Activated CD4-positive, alpha-beta T cell treated with anti-CD3 and anti-CD28 coated beads, Interleukin-2, amount 10 ng/mL, durations not matched to agents 24 days and 14 days (primary cell): ENCODE results near the gene PRPF6. TPM values are rescaled to one million over a fixed set of nuclear protein-coding genes. Genes with fewer than 3 reads are reported as not detected.
A peak's percentile ranks its signal among the peaks of the same experiment; 100 is the strongest.

Source experiments
- DNase-seq: peaks from one replicate; pipeline ENCODE4 v3.0.0; 2022
- H3K27ac Mint-ChIP-seq: one replicate; pipeline ENCODE4 v1.8.0; 2022; ENCODE audit warnings: mild to moderate bottlenecking, mixed read lengths
- H3K27me3 Mint-ChIP-seq: one replicate; pipeline ENCODE4 v1.8.0; 2022; ENCODE audit warnings: mixed read lengths
- H3K36me3 Mint-ChIP-seq: one replicate; pipeline ENCODE4 v1.8.0; 2022; ENCODE audit warnings: low read depth, mild to moderate bottlenecking, mixed read lengths
- H3K4me1 Mint-ChIP-seq: one replicate; pipeline ENCODE4 v1.8.0; 2021; ENCODE audit warnings: mixed read lengths
- H3K4me3 Mint-ChIP-seq: one replicate; pipeline ENCODE4 v1.8.0; 2022; ENCODE audit warnings: mild to moderate bottlenecking, moderate library complexity, mixed read lengths
- H3K9me3 Mint-ChIP-seq: one replicate; pipeline ENCODE4 v1.8.0; 2021; ENCODE audit warnings: mixed read lengths
- intact Hi-C: fragments of 100-400 bp; cut with micrococcal nuclease; formaldehyde crosslinking; loops from one replicate; pipeline ENCODE4 v1.15.1; 2023
- total RNA-seq: library from RNA; stranded (reverse); gene quantifications from 2 replicates; pipeline ENCODE4 v1.2.3, GENCODE V29; 2022

PRPF6 gene
- total RNA-seq, 1 donor from 2014 or later: 79.5 TPM

DNA sequence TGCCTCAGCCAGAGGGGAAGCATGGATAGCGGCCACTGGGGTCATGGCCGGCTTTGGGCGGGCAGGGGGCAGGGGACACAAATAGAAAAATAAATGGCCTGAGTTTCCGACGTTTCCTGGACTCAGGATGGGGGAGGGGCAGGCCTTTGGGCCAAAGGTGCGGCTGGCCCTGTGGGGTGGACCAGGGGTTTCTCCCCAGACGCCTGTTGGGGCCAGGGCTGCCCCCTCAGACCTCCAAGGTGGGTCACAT, 75.6 kb downstream of the PRPF6 start:
- Mint-ChIP-seq H3K27ac (no peak overlapping the region), H3K36me3 (no peaks in the 10 kb centered on the region), H3K4me1 (peaks cover 25% of the 10 kb centered on the region), H3K4me3 (no peak overlapping the region), H3K27me3 (peaks cover 4% of the 10 kb centered on the region), H3K9me3 (no peaks in the 10 kb centered on the region)
- DNase-seq: no peak
- intact Hi-C loops: loop anchor here (2.0 kb wide), 1 partner anchor 18 kb away; no protein-coding TSS in a partner anchor

DNA sequence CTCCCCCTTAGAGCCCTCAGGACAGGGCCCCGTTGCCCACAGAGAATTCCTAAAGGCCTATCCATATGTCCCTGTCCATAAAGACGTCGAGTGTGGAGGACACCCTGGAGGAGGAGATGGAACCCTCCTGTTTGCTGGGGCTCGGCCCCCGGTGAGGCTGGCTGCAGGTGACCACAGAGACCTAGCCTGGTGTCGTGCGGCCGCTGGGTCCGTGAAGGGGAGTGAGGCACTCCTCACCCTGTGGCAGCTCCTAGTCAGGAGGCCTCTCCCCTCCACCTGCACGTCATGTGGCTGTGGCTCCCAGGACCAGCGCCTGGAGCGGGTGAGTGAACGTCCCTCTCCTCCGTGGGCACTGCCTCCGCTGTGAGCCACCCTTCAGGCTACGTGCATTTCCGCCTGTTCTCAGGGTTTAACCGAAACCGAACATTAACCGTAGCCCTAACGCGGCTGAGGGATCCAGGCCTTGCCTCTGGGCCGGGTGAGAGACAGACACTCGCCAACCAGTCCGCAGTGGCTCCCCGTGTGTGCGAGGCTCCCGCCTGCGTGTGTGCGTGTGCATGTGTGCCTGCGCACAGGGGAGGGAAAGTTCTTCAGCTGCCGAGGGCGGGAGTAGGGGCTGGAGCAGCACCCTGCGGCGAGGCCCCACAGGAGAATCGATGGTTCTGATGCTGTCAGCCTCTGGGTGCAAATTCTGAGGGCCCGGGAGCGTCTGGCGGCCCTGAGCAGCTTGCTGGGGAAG, 76.1 kb downstream of the PRPF6 start:
- H3K36me3 Mint-ChIP-seq: no peaks in the 10 kb centered on the region
- H3K27me3 Mint-ChIP-seq: no peaks in the 10 kb centered on the region
- H3K27ac Mint-ChIP-seq: peak overlapping the region; percentile 87
- intact Hi-C loops: loop anchor here (2.0 kb wide), 1 partner anchor 18 kb away; no protein-coding TSS in a partner anchor
- DNase-seq: peak; percentile 82
- peak overlapping the region; percentile 80 for H3K4me3 Mint-ChIP-seq
- peaks cover 28% of the 10 kb centered on the region for H3K4me1 Mint-ChIP-seq
- no peaks in the 10 kb centered on the region for H3K9me3 Mint-ChIP-seq

DNA sequence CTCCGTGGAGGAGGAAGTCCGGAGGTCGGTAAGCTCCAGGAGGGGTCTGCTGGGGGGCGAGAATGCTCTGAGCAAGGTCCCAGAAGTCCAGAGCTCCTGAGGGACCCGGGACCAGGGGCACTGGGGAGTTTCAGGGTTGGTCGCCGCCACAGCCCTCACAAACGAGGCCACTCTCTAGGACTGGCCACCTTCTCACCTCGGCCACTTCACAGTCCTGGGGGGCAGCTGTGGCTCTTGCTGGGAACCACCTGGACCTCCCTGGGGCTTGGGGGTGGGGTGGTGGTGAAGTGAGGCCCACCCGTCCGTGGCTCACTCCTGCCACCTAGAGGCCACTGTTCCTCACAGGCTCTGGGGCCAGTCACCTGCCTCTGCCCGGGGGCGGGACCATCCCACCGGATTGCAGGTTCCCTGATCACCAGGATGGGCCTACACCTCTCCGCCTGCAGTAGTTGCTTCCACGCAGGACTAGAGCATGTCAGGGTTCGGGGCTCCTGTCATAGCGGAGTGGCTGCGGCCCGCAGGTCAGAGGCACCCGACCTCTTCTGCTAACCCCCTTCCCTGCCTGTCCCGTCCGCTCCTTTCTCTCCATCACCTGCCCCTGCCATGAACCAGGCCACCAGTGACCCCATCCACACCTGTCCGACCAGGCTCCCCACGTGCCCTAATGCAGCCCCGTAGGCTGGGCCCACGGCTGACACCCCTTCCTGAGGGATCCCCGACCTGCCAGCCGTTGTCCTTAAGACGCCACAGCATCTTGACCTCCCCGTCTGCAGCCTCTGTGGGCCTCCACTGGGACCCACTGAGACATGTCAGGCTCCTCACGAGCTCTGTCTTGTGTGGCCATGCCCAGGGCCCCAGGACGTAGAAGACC, 76.9 kb downstream of the PRPF6 start:
- H3K27me3 Mint-ChIP-seq: no peaks in the 10 kb centered on the region
- intact Hi-C loops: loop anchor here (2.0 kb wide), 1 partner anchor 19 kb away; no protein-coding TSS in a partner anchor
- H3K9me3 Mint-ChIP-seq: no peaks in the 10 kb centered on the region
- peak; percentile 95 for DNase-seq
- H3K36me3 Mint-ChIP-seq: no peaks in the 10 kb centered on the region
- peak overlapping the region; percentile 80 for H3K4me3 Mint-ChIP-seq
- H3K4me1 Mint-ChIP-seq: peaks cover 32% of the 10 kb centered on the region
- H3K27ac Mint-ChIP-seq: peak overlapping the region; percentile 87

DNA sequence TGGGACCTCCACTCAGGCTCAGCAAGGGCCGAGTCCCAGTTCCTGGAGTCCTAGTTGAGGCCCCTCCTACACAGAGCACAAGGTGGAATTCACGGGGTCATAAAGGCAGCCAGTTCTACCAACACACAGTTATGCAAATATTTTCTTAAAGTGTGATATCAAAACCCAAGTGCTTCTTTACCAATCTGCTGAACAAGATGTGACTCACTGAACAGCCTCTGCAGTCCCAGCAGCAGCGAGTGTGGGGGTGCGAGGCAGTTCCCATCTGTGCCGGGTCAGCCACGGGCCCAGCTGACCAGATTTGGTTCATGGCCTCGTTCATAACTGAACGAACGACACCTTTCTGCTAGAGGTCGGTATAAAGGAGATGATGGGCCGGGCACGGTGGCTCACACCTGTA, 77.6 kb downstream of the PRPF6 start:
- Mint-ChIP-seq H3K4me3 (peak overlapping the region; percentile 80), H3K36me3 (no peaks in the 10 kb centered on the region), H3K27me3 (no peaks in the 10 kb centered on the region), H3K27ac (peak overlapping the region; percentile 69), H3K9me3 (no peaks in the 10 kb centered on the region), H3K4me1 (peaks cover 31% of the 10 kb centered on the region)
- intact Hi-C loops: no loop called here
- DNase-seq: no peak

DNA sequence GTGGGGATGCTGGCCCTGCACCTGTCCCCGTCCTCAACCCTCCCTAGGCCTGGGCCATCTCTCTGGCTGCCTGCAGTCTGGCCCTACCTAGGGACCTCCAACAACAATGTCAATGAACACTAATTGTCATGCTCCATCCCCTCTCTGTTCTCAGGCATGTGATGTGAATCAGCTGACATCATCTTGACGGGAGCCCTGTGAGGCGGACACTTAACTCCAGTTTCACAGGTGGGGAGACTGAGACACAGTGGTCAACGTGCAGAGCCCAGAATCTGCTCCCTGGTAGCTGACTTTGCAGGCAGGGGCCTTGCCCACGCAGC, 81.3 kb downstream of the PRPF6 start:
- H3K9me3 Mint-ChIP-seq: no peaks in the 10 kb centered on the region
- H3K4me1 Mint-ChIP-seq: peaks cover 52% of the 10 kb centered on the region
- no peak for DNase-seq
- no peak overlapping the region for H3K27ac Mint-ChIP-seq
- no peaks in the 10 kb centered on the region for H3K27me3 Mint-ChIP-seq
- peak overlapping the region; percentile 95 for H3K4me3 Mint-ChIP-seq
- intact Hi-C loops: loop anchor here (2.0 to 10.0 kb wide), 5 partner anchors 21 to 525 kb away; partner anchors contain the start of genes ABHD16B, ARFRP1, GMEB2 and PTK6
- H3K36me3 Mint-ChIP-seq: peaks cover 5% of the 10 kb centered on the region

DNA sequence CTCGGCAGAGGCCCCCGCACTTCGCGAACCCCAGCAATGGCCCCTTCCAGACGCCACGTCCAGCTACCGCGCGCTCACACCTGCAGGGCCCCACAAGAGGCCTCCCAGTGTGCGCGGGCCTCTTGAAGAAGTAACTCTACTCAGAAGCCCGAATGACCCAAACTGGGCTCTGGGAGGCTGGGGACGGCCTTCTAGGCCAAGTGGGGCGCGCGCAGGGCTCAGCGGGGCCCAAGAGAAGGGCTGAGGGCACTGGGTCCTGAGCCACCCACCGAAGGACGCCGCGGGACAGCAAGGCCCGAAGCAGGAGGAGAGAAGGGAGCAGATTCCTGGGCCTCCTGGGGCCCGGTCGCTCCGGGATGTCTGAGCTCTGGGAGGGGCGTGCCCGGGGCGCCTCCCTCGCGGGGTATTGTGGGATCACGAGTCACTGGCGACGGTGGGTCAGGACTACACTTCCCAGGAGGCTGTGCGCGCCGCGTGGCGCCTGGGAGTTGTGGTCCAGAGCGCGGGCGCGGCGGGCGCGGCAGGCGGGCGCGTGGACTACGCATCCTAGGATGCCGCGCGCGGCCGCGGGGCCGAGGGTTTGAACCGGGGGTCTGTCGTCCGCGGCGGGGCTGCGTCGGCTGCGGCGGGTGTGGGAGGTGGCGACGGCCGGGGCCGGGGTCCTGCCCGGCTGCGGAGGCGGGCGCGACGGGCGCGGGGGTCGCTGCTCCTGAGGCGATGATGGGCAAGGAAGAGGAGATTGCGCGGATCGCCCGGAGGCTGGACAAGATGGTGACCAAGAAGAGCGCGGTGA, 81.9 kb downstream of the PRPF6 start, which contains the start of gene TCEA2:
Gene TCEA2 (plus strand): TSS at position 603 of the 793 bp plus-strand sequence. CDS start 115 bp downstream, at position 718.
- Mint-ChIP-seq H3K36me3 (peaks cover 5% of the 10 kb centered on the region), H3K27ac (peak within 1 kb of the TSS; percentile 91), H3K4me1 (peaks cover 54% of the 10 kb centered on the region), H3K4me3 (peak within 1 kb of the TSS; percentile 95), H3K9me3 (no peaks in the 10 kb centered on the region), H3K27me3 (no peaks in the 10 kb centered on the region)
- intact Hi-C loops: loop anchor here (1.0 to 10.0 kb wide), 7 partner anchors 20 to 525 kb away; partner anchors contain the start of genes ABHD16B, ARFRP1, GMEB2 and PTK6
- peak; percentile 99 for DNase-seq

DNA sequence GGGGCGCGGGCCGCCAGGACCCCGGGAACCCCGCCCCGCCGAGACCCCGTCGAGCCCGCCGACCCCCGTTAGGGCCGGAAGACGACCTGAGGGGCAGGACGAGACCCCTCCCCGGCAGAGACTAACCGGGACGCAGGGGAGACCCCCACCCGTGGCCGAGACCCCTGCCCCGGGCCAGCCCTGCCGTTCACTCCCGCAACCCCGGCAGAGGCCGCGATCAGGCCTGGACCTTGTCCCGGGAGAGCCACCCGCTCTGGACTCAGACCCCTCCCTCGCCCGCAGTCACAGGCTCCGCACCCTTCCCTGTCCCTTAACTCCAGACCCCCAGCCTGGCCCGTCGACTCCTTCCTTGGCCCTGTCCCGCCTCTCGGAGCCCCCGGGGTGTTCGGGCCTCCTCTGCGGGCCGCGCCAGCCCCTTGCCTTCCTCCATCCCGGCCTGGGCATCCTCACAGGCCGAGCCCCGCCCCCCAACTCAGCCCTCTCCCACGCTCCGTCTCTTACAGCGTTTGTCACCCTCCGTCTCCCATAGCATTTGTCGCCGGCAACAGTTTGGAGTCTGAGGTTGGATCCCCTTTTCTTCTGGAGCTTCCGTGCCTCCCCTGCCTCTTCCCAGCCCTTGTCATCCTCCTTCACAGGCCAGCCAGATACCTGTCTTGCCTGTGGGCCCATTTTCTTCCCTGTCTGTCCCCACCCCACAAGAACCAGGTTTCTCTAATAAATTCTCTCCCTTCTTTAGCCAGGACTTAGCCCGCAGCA, 82.6 kb downstream of the PRPF6 start:
- Mint-ChIP-seq H3K4me3 (peak overlapping the region; percentile 95), H3K36me3 (peaks cover 5% of the 10 kb centered on the region), H3K9me3 (no peaks in the 10 kb centered on the region), H3K4me1 (peaks cover 50% of the 10 kb centered on the region), H3K27ac (peak overlapping the region; percentile 91), H3K27me3 (no peaks in the 10 kb centered on the region)
- intact Hi-C loops: loop anchor here (1.0 to 10.0 kb wide), 7 partner anchors 19 to 526 kb away; partner anchors contain the start of genes ABHD16B, ARFRP1, GMEB2 and PTK6
- DNase-seq: peak; percentile 81

DNA sequence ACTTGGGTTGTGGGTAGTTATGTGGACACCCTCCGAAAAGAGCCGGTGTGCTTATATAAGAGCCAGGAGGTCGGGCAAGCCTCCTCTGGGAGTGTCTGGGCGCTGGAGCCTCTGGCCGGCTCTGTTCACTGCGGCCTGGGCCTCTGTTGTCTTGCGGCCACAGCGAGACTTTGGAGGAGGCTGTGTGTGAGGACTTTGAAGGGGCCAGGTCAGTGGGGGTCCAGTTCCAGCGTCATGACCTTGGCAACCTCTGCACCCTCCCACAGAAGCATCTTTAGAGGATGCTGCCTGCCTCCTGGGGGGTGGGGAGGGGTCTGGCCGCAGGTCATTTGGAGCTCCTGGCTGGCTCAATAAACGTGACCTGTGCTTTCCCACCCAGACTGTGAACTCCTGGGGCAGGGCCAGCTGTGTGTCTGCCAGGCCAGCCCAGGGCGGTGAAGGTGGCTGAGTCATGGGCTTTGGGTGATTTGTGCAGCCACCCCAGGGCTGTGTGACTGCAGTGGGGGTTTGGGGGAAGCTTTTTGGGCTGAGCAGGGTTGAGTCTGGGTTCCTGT, 83.3 kb downstream of the PRPF6 start:
- intact Hi-C loops: loop anchor here (5.0 to 10.0 kb wide), 4 partner anchors 199 to 527 kb away; partner anchors contain the start of genes ABHD16B, ARFRP1, GMEB2 and PTK6
- Mint-ChIP-seq H3K27me3 (no peaks in the 10 kb centered on the region), H3K4me3 (peak overlapping the region; percentile 95), H3K9me3 (no peaks in the 10 kb centered on the region), H3K36me3 (peaks cover 5% of the 10 kb centered on the region), H3K27ac (peak overlapping the region; percentile 91), H3K4me1 (peaks cover 47% of the 10 kb centered on the region)
- DNase-seq: no peak

DNA sequence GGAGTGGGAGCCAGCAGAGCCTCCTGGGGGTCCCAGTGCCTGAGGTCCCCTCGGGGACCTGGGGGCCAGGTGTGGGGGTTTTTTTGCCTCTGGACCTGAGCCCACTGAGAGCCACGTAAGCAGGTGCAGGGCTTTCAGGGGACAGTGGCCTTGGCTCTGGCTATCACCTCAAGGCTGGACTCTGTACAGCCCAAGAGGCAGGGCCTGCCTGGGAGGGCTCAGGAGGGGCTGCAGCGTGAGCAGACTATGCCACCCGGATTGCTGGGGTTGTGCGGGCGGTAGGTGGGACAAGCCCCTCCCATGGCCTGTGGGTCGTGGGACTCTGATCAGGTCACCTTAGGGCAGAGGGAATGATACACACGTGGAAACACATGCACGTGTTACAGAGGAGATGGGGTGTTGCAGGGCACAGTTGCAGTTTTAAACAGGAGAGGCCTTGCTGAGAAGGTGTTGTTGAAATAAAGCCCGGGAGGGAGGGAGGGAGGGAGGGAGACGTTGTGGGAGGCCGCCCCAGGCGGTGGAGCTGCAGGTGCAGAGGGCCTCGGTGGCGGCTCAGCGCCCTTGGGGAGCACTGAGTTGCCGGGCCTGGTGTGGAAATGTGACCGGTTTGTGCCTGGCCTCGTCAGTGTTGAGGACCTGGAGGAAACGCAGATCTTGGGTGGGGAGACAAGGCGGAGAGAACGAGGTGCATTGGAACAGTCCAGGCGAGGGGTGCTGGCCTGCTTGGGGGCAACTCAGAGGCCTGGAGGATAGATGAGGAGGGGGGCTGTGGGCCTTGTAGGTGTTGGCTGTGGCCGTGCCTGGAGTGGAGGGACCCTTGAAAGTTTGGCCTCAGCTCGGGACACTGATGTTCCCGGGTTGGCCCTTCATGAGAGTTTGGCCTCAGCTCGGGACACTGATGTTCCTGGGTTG, 84.4 kb downstream of the PRPF6 start:
- no peaks in the 10 kb centered on the region for H3K9me3 Mint-ChIP-seq
- intact Hi-C loops: loop anchor here (10.0 kb wide), 2 partner anchors 201 to 441 kb away; partner anchors contain the start of genes ABHD16B, GMEB2 and TPD52L2
- peak overlapping the region; percentile 88 for H3K27ac Mint-ChIP-seq
- H3K4me3 Mint-ChIP-seq: peak overlapping the region; percentile 76
- H3K36me3 Mint-ChIP-seq: peaks cover 5% of the 10 kb centered on the region
- peaks cover 47% of the 10 kb centered on the region for H3K4me1 Mint-ChIP-seq
- peak; percentile 76 for DNase-seq
- no peaks in the 10 kb centered on the region for H3K27me3 Mint-ChIP-seq

DNA sequence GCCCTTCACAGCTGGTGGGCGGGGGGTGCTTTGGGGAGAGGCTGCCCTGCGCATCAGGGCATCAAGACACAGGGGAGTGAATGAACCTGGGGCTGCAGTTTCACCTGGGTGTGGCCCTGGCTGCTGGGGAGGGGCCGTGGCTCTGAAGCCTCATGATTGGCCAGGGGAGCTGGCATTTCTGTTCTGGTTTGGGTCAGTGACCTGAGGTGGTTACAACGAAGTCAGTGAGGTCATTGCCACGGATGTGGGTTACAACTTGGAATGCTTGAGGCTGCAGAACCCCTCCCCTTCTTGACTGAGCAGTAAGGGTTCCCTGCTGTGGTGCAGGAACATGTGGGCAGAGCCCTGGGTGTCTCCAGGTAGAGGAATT, 85.0 kb downstream of the PRPF6 start:
- peaks cover 47% of the 10 kb centered on the region for H3K4me1 Mint-ChIP-seq
- H3K36me3 Mint-ChIP-seq: peaks cover 5% of the 10 kb centered on the region
- no peaks in the 10 kb centered on the region for H3K27me3 Mint-ChIP-seq
- H3K27ac Mint-ChIP-seq: peak overlapping the region; percentile 88
- intact Hi-C loops: loop anchor here (1.0 to 10.0 kb wide), 3 partner anchors 13 to 441 kb away; partner anchors contain the start of genes ABHD16B, GMEB2, RGS19 and TPD52L2
- H3K4me3 Mint-ChIP-seq: peak overlapping the region; percentile 76
- peak; percentile 93 for DNase-seq
- H3K9me3 Mint-ChIP-seq: no peaks in the 10 kb centered on the region

DNA sequence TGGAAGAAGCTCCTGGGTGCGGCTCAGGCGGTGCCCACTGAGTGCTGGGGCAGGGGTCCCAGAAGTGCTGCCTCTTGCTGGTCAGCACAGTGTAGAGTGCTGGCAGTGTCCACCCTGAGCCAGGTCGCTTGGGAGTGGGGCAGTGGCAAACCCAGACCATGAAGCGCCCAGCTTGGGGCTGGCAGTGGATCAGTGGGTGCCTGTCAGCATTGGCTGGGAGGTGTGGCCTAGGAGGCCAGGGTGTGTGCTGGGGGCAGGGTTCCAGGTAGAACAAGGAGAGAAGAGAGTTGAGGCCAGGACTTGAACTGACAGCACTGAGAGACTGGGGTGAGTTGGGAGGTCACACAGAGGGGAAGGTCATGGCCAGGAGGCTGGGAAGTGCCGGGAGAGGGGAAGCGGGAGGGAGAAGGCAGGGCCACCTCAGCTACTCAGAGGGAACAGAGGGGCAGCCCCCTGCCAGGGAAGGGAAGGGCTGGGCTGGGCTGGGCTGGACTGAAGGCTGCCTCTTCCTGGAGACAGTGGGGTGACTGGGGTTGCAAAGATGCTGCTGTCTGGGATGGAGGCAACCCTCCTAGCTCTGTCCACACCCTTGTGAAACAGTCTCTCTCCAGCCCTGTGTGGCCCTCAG, 86.2 kb downstream of the PRPF6 start:
- peaks cover 45% of the 10 kb centered on the region for H3K4me1 Mint-ChIP-seq

More for the DNA sequence above, 86.2 kb downstream of the PRPF6 start:
- intact Hi-C loops: loop anchor here (10.0 kb wide), 2 partner anchors 202 to 442 kb away; partner anchors contain the start of genes ABHD16B, GMEB2 and TPD52L2
- Mint-ChIP-seq H3K27me3 (no peaks in the 10 kb centered on the region), H3K9me3 (no peaks in the 10 kb centered on the region), H3K4me3 (peak overlapping the region; percentile 76), H3K27ac (peak overlapping the region; percentile 88), H3K36me3 (peaks cover 6% of the 10 kb centered on the region)
- DNase-seq: no peak
